RWPE2 (cell line): ENCODE results near the gene MAGEF1.

ENCODE experiments used
- ATAC-seq: fragments of 200-7000 bp; cut with Tn5 transposase; 3 replicates; pipeline ENCODE4 v1.9.1; 2021; ENCODE audit warnings: low read depth
- DNase-seq: peaks from one replicate; pipeline ENCODE4 v3.0.0-alpha.2; 2020; ENCODE audit warnings: low spot score
- H3K27ac ChIP-seq: fragments of 450-650 bp; 2 replicates; pipeline ENCODE4 v1.5.1; 2017; ENCODE audit warnings: mild to moderate bottlenecking; ENCODE audit not compliant: poor library complexity, severe bottlenecking
- H3K27me3 ChIP-seq: fragments of 250-450 bp; sonication (Bioruptor Pico); 2 replicates; pipeline ENCODE4 v1.5.1; 2021; ENCODE audit warnings: mild to moderate bottlenecking, moderate library complexity; ENCODE audit not compliant: insufficient read depth, poor library complexity, severe bottlenecking
- H3K36me3 ChIP-seq: fragments of 250-450 bp; sonication (Bioruptor Pico); 2 replicates; pipeline ENCODE4 v1.5.1; 2020; ENCODE audit warnings: low read depth, mild to moderate bottlenecking, moderate library complexity
- H3K4me1 ChIP-seq: fragments of 250-450 bp; sonication (Bioruptor Pico); 2 replicates; pipeline ENCODE4 v1.5.1; 2021; ENCODE audit warnings: mild to moderate bottlenecking, moderate library complexity; ENCODE audit not compliant: insufficient read depth, poor library complexity, severe bottlenecking
- H3K4me3 ChIP-seq: fragments of 250-450 bp; sonication (Bioruptor Pico); 2 replicates; pipeline ENCODE4 v1.5.1; 2021; ENCODE audit warnings: mild to moderate bottlenecking, moderate library complexity; ENCODE audit not compliant: severe bottlenecking
- H3K9me3 ChIP-seq: fragments of 250-450 bp; sonication (Bioruptor Pico); 2 replicates; pipeline ENCODE4 v1.5.1; 2021; ENCODE audit warnings: mild to moderate bottlenecking, moderate library complexity; ENCODE audit not compliant: severe bottlenecking
- CTCF ChIP-seq: fragments of 450-650 bp; IDR thresholded peaks from one replicate; pipeline ENCODE4 v1.5.1; 2017; ENCODE audit warnings: mild to moderate bottlenecking, moderate library complexity; ENCODE audit not compliant: poor library complexity, severe bottlenecking

The MAGEF1 gene

GRCh38 chr3:184726497-184726896, 14.6 kb upstream of the MAGEF1 start:
- Histone ChIP-seq H3K27ac (no peak overlapping the region), H3K4me3 (no peak overlapping the region), H3K36me3 (no peaks in the 10 kb centered on the region), H3K4me1 (no peaks in the 10 kb centered on the region), H3K27me3 (no peaks in the 10 kb centered on the region), H3K9me3 (no peaks in the 10 kb centered on the region)
- no peak for ATAC-seq
- DNase-seq: no peak
- TF ChIP-seq CTCF: no peak

DNA sequence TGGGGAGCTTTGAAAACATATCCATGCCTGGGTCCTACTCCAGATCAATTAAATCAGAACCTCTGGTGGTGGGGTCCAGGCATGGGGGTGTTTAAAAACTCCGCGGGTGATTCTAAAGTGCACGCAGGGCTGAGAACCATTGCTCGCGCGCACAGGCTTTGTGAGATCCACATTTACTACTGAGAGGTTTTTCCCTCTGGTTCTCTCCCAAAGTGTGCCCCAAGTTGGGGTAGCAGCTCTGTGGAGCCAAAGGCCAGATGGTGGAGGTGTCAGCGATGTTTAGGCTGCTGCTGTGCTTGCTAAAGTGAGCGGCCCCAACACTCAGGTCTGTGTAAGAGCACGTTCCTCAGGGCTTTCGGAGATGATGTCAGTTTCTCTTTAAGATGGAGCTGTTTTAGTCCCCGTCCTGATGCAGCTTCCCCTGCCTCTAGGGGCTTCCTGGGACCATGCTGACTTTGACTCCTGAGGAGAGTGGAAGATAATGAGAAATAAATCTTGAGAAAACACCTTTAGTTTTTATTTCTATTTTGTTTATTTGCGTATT, 13.4 kb upstream of the MAGEF1 start:
- TF ChIP-seq CTCF: no peak
- no peaks in the 10 kb centered on the region for H3K4me1 ChIP-seq
- H3K27me3 ChIP-seq: no peaks in the 10 kb centered on the region
- DNase-seq (no peak), ATAC-seq (no peak)
- no peak overlapping the region for H3K27ac ChIP-seq
- H3K9me3 ChIP-seq: no peaks in the 10 kb centered on the region
- H3K4me3 ChIP-seq: no peak overlapping the region
- H3K36me3 ChIP-seq: no peaks in the 10 kb centered on the region

GRCh38 chr3:184724699-184725098, 12.8 kb upstream of the MAGEF1 start:
- no peak for ATAC-seq
- H3K36me3 ChIP-seq: no peaks in the 10 kb centered on the region
- no peaks in the 10 kb centered on the region for H3K9me3 ChIP-seq
- no peaks in the 10 kb centered on the region for H3K4me1 ChIP-seq
- TF ChIP-seq CTCF: no peak
- H3K27me3 ChIP-seq: no peaks in the 10 kb centered on the region
- no peak for DNase-seq
- no peak overlapping the region for H3K27ac ChIP-seq
- no peak overlapping the region for H3K4me3 ChIP-seq

DNA sequence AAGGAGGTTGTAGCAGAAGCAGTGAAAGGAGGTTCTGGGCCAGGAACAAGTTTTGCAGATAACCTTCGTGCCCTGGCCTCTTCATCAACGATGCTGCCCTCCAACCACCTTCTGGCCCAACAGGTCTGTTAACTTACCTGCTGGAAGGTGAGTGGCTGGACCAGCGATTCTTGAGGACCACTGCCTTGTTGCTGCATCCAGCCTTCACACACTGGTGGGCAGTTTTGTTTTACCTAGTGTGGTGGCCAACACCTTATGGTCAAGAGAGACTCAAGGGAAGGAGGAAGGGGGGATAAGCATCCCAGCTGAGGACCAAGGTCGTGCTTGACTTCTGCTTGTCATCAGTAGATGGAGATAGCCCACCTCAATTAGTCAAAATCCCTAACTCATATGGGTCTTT, 7.8 kb upstream of the MAGEF1 start:
- TF ChIP-seq CTCF: no peak
- H3K4me3 ChIP-seq: no peak overlapping the region
- no peaks in the 10 kb centered on the region for H3K27me3 ChIP-seq
- H3K9me3 ChIP-seq: no peaks in the 10 kb centered on the region
- no peaks in the 10 kb centered on the region for H3K36me3 ChIP-seq
- DNase-seq: no peak
- peaks cover 10% of the 10 kb centered on the region for H3K4me1 ChIP-seq
- no peak overlapping the region for H3K27ac ChIP-seq
- ATAC-seq: no peak

GRCh38 chr3:184718431-184718830, 6.6 kb upstream of the MAGEF1 start:
- ATAC-seq (no peak), DNase-seq (no peak)
- H3K27ac ChIP-seq: no peak overlapping the region
- no peaks in the 10 kb centered on the region for H3K9me3 ChIP-seq
- no peaks in the 10 kb centered on the region for H3K36me3 ChIP-seq
- no peak overlapping the region for H3K4me3 ChIP-seq
- peaks cover 10% of the 10 kb centered on the region for H3K4me1 ChIP-seq
- no peak for TF ChIP-seq CTCF
- H3K27me3 ChIP-seq: no peaks in the 10 kb centered on the region
